Transverse colon (tissue), 4 donors: ENCODE data around the gene EXOSC10. TPM values are rescaled to one million over a fixed set of nuclear protein-coding genes. Genes with fewer than 3 reads are reported as not detected.
"Not testable (repeated sequence)": the region's sequence is repeated elsewhere in the genome, so short reads cannot be mapped to it uniquely, and the experiment has no call there.

ENCODE experiments used
- DNase-seq: peaks from one replicate; pipeline ENCODE4 v3.0.0-alpha.2; 2019
- H3K27ac ChIP-seq, 4 donors: fragments of 200-600 bp; sonication (generic); 2 replicates each; pipeline ENCODE4 v1.5.1; 2016 to 2018; ENCODE audit warnings: inconsistent platforms in 4 of 4
- H3K27me3 ChIP-seq: fragments of 200-600 bp; sonication (generic); 2 replicates; pipeline ENCODE4 v1.5.1; 2017; ENCODE audit warnings: inconsistent platforms
- H3K36me3 ChIP-seq, 4 donors: fragments of 200-600 bp; sonication (generic); 2 replicates each; pipeline ENCODE4 v1.5.1; 2017 to 2019; ENCODE audit warnings: inconsistent platforms in 4 of 4
- H3K4me1 ChIP-seq, 4 donors: fragments of 200-600 bp; sonication (generic); 2 replicates each; pipeline ENCODE4 v1.5.1; 2017 to 2020; ENCODE audit warnings: inconsistent platforms in 4 of 4
- H3K4me3 ChIP-seq, 4 donors: fragments of 200-600 bp; sonication (generic); 1 replicate in 1 of 4; 2 replicates in 3 of 4; pipeline versions ENCODE4 v1.5.1 to v1.6.1; 2017 to 2019; ENCODE audit warnings: inconsistent platforms in 4 of 4
- H3K9me3 ChIP-seq, 2 donors: fragments of 200-600 bp; sonication (generic); 2 replicates each; pipeline ENCODE4 v1.5.1; 2017 to 2019; ENCODE audit warnings: inconsistent platforms in 2 of 2
- EP300 ChIP-seq: sonication (generic); formaldehyde crosslinking; IDR thresholded peaks from one replicate; pipeline ENCODE4 v1.6.1; 2017; ENCODE audit warnings: antibody characterized with exemption, low read depth
- POLR2A ChIP-seq: fragments of 450-650 bp; IDR thresholded peaks from one replicate; pipeline ENCODE4 v1.6.1; 2016; ENCODE audit warnings: antibody characterized with exemption, mild to moderate bottlenecking, moderate library complexity
- POLR2AphosphoS5 ChIP-seq, 3 donors: sonication (generic); formaldehyde crosslinking; IDR thresholded peaks; one replicate each; pipeline ENCODE4 v1.6.1; 2016; ENCODE audit warnings: antibody characterized with exemption in 3 of 3
- WGBS, 2 donors: methylation state at CpG; one replicate each; pipeline ENCODE4 v1.1.5; 2018; ENCODE audit warnings: low coverage in 1 of 2; 5-methylcytosine and 5-hydroxymethylcytosine counted together
- in situ Hi-C, 4 donors: fragments of 200-750 bp; cut with MboI; loops; one replicate each; pipeline versions ENCODE4 v1.15.0 to v1.15.1; 2017; ENCODE audit warnings: low sequenced_read_pairs in 3 of 4, low pct_ligation_motif_present in 1 of 4, low pct_unique_long_range_greater_than_20kb in 1 of 4
- intact Hi-C: fragments of 100-400 bp; cut with DNase I; formaldehyde crosslinking; loops from one replicate; pipeline ENCODE4 v1.15.1; 2023; ENCODE audit warnings: low total_unique reads
- total RNA-seq, 4 donors: library from RNA; depleted of rRNA; stranded (reverse); fragments of >200 nt; gene quantifications; one replicate each; pipeline ENCODE4 v1.1.0, GENCODE V29; 2016
- TF ChIP-seq, protein P1 (sequence below), 5 experiments: fragments of 200-600 bp in 3 of 5; fragments of 450-650 bp in 2 of 5; sonication (generic) in 3 of 5; IDR thresholded peaks; 1 replicate in 2 of 5; 2 replicates in 3 of 5; pipeline ENCODE4 v1.5.1; 2016 to 2017; ENCODE audit warnings: antibody characterized with exemption in 5 of 5, inconsistent platforms in 3 of 5, mild to moderate bottlenecking in 2 of 5, moderate library complexity in 1 of 5

Gene EXOSC10
- total RNA-seq, 4 donors from 2014 or later, result 43.8 to 113 (median 68.7) TPM

DNA sequence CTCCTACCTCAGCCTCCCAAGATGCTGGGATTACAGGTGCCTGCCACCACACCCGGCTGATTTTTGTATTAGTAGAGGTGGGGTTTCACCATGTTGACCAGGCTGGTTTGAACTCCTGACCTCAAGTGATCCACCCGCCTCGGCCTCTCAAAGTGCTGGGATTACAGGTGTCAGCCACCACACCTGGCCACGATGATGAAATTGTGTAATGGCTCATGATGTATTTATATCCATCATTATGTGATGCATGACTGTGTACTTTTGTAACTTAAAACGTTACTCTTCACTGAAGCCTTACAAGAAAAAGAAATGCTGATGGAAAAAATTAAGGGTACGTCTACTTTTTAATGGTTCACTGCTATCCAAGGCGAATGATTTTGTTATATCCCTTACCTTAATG is 79.7 kb downstream of the EXOSC10 start:
- H3K4me3 ChIP-seq, result no peak overlapping the region
- intact Hi-C loops, result no loop called here
- no peak for TF ChIP-seq EP300
- TF ChIP-seq POLR2AphosphoS5 (IDR thresholded peaks at IDR 0.05), result no peak
- TF ChIP-seq, protein P1, sequence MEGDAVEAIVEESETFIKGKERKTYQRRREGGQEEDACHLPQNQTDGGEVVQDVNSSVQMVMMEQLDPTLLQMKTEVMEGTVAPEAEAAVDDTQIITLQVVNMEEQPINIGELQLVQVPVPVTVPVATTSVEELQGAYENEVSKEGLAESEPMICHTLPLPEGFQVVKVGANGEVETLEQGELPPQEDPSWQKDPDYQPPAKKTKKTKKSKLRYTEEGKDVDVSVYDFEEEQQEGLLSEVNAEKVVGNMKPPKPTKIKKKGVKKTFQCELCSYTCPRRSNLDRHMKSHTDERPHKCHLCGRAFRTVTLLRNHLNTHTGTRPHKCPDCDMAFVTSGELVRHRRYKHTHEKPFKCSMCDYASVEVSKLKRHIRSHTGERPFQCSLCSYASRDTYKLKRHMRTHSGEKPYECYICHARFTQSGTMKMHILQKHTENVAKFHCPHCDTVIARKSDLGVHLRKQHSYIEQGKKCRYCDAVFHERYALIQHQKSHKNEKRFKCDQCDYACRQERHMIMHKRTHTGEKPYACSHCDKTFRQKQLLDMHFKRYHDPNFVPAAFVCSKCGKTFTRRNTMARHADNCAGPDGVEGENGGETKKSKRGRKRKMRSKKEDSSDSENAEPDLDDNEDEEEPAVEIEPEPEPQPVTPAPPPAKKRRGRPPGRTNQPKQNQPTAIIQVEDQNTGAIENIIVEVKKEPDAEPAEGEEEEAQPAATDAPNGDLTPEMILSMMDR (IDR thresholded peaks at IDR 0.05), result no peak
- no peak for TF ChIP-seq POLR2A
- in situ Hi-C loops, result no loop called here
- 73 to 74% methylated on average over 3 to 7 of the region's 7 CpGs for WGBS, 2 donors
- H3K4me1 ChIP-seq, result peaks cover 0 to 33% (median 2%) of the 10 kb centered on the region in 4 donors
- H3K27ac ChIP-seq, result no peak overlapping the region
- DNase-seq, result no peak
- H3K27me3 ChIP-seq, result no peaks in the 10 kb centered on the region
- H3K9me3 ChIP-seq, result no peaks in the 10 kb centered on the region
- peaks cover 0 to 93% (median 44%) of the 10 kb centered on the region in 4 donors for H3K36me3 ChIP-seq

DNA sequence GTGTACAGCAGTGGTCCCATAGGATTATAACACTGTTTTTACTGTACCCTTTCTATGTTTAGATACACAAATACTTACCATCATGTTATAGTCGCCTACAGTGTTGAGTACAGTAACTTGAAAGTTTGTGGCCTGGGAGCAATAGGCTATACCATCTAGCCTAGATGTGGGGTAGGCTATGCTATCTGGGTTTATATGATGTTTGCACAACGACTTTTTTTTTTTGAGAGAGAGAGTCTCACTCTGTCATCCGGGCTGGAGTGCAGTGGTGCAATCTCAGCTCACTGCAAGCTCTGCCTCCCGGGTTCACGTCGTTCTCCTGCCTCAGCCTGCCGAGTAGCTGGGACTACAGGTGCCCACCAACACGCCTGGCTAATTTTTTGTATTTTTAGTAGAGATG is 80.3 kb downstream of the EXOSC10 start:
- peaks cover 2 to 40% (median 7%) of the 10 kb centered on the region in 4 donors for H3K4me1 ChIP-seq
- 32 to 65% methylated on average over 2 to 8 of the region's 8 CpGs for WGBS, 2 donors
- DNase-seq, H3K4me3 ChIP-seq, H3K27ac ChIP-seq, H3K27me3 ChIP-seq, in situ Hi-C loops, intact Hi-C loops, H3K9me3 ChIP-seq: not testable (repeated sequence)
- H3K36me3 ChIP-seq, result peaks cover 0 to 93% (median 46%) of the 10 kb centered on the region in 4 donors

Other genes starting within 250 kb of the EXOSC10 start
- 100 to 1,000 TPM; 112 to 278 (median 190) TPM for gene TARDBP, start 87.2 kb downstream of the EXOSC10 start, total RNA-seq
- not detected for gene MASP2, start 52.6 kb downstream of the EXOSC10 start, total RNA-seq
- gene SRM, start 39.9 kb downstream of the EXOSC10 start, total RNA-seq, result 10 to 100 TPM; 13.0 to 25.1 (median 20.3) TPM
- gene ANGPTL7, start 89.5 kb upstream of the EXOSC10 start, total RNA-seq, result under 1 TPM in 3 of 4 donors, not detected in 1; 0.55 to 1.00 (median 0.79) TPM
- 10 to 100 TPM; 31.0 to 45.6 (median 40.6) TPM for gene MTOR, start 162.7 kb upstream of the EXOSC10 start, total RNA-seq
- gene UBIAD1, start 173.3 kb upstream of the EXOSC10 start, total RNA-seq, result 10 to 100 TPM in 2 of 4 donors, 1 to 10 TPM in 2; 8.6 to 12.3 (median 10.8) TPM